Measurements from ENCODE around the gene THBS4.

Gene THBS4

GRCh38 chr5:80122579-80122978, 87.4 kb downstream of the THBS4 start:
- DNase-seq: peak in 1 of 2 donors; percentile 61

- no peak for DNase-seq
Measured at GRCh38 chr5:80124121-80124918, 89.2 kb downstream of the THBS4 start.

- no peak for DNase-seq
Measured at GRCh38 chr5:80125022-80125961, 90.1 kb downstream of the THBS4 start.

GRCh38 chr5:80125962-80126480, 90.9 kb downstream of the THBS4 start:
- DNase-seq: peak; percentile 17 to 34

GRCh38 chr5:80127116-80127552, 92.0 kb downstream of the THBS4 start:
- peak in 1 of 2 donors; percentile 44 for DNase-seq

GRCh38 chr5:80128141-80128540, 93.0 kb downstream of the THBS4 start:
- no peak for DNase-seq

- no peak for DNase-seq
Measured at GRCh38 chr5:80129146-80129545, 94.0 kb downstream of the THBS4 start.
